ENCODE data around the gene NUP153.

Gene NUP153

GRCh38 chr6:17728551-17729222 is 22.0 kb upstream of the NUP153 start:
- Histone ChIP-seq H3K27me3 (ENCODE audit: insufficient read depth, low read depth, severe bottlenecking) (no peaks in the 10 kb centered on the region), H3K9me3 (ENCODE audit: severe bottlenecking) (no peaks in the 10 kb centered on the region), H3K27ac (no peak overlapping the region), H3K4me3 (ENCODE audit: low read depth, low read length) (no peak overlapping the region), H3K36me3 (no peaks in the 10 kb centered on the region)
- no peak for DNase-seq
- TF ChIP-seq CTCF (IDR thresholded peaks at IDR 0.05; ENCODE audit: low read depth, low read length): no peak

- Histone ChIP-seq H3K36me3 (no peaks in the 10 kb centered on the region), H3K27ac (peak overlapping the region; percentile 9; the same call in 1 of the 2 replicates), H3K27me3 (ENCODE audit: insufficient read depth, low read depth, severe bottlenecking) (no peaks in the 10 kb centered on the region), H3K9me3 (ENCODE audit: severe bottlenecking) (no peaks in the 10 kb centered on the region), H3K4me3 (ENCODE audit: low read depth, low read length) (no peak overlapping the region)
- peak; percentile 96 for DNase-seq
- peak; percentile 29; the same call in 1 of the 2 replicates for TF ChIP-seq CTCF (IDR thresholded peaks at IDR 0.05; ENCODE audit: low read depth, low read length)
Observed at GRCh38 chr6:17725083-17725482, 18.4 kb upstream of the NUP153 start.

GRCh38 chr6:17724341-17724740 is 17.6 kb upstream of the NUP153 start:
- H3K27ac ChIP-seq: no peak overlapping the region; the same call in 1 of the 2 replicates
- H3K27me3 ChIP-seq (ENCODE audit: insufficient read depth, low read depth, severe bottlenecking): no peaks in the 10 kb centered on the region
- H3K4me3 ChIP-seq (ENCODE audit: low read depth, low read length): no peak overlapping the region
- no peak for DNase-seq
- TF ChIP-seq CTCF (IDR thresholded peaks at IDR 0.05; ENCODE audit: low read depth, low read length): no peak
- H3K36me3 ChIP-seq: no peaks in the 10 kb centered on the region
- no peaks in the 10 kb centered on the region for H3K9me3 ChIP-seq (ENCODE audit: severe bottlenecking)

GRCh38 chr6:17721671-17722070 is 14.9 kb upstream of the NUP153 start:
- TF ChIP-seq CTCF (IDR thresholded peaks at IDR 0.05; ENCODE audit: low read depth, low read length): no peak
- Histone ChIP-seq H3K27ac (no peak overlapping the region), H3K9me3 (ENCODE audit: severe bottlenecking) (no peaks in the 10 kb centered on the region), H3K27me3 (ENCODE audit: insufficient read depth, low read depth, severe bottlenecking) (no peaks in the 10 kb centered on the region), H3K36me3 (no peaks in the 10 kb centered on the region), H3K4me3 (ENCODE audit: low read depth, low read length) (no peak overlapping the region)
- no peak for DNase-seq

- H3K4me3 ChIP-seq (ENCODE audit: low read depth, low read length): no peak overlapping the region
- no peaks in the 10 kb centered on the region for H3K9me3 ChIP-seq (ENCODE audit: severe bottlenecking)
- H3K36me3 ChIP-seq: no peaks in the 10 kb centered on the region
- no peaks in the 10 kb centered on the region for H3K27me3 ChIP-seq (ENCODE audit: insufficient read depth, low read depth, severe bottlenecking)
- TF ChIP-seq CTCF (IDR thresholded peaks at IDR 0.05; ENCODE audit: low read depth, low read length): no peak
- no peak for DNase-seq
- no peak overlapping the region for H3K27ac ChIP-seq
Observed at GRCh38 chr6:17719323-17720041, 12.8 kb upstream of the NUP153 start.
